ENCODE measurements around the gene PDE4D. TPM values are rescaled to one million over a fixed set of nuclear protein-coding genes. Genes with fewer than 3 reads are reported as not detected.

PDE4D gene
- total RNA-seq, 1 experiment from 2014 or later, result 2.1 TPM

DNA sequence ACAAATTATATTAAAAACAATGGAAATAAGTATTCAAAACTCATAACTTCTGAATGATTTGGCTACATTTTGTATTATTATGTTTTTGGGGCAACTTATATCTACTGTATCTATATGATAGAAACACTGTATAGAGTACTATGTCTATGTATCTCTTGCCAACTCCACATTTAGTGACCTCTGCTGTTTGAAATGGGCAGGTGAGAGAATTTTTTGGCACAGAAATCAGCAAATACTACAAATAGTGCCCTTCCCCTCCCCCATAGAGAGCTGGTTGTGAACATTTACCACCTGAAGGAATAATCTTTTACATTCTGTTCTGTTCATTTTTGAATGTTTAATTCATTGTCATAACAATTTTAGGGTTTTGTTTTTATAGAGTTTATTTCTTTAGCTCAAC, 545.3 kb downstream of the PDE4D start:
- Histone ChIP-seq H3K9me3 (ENCODE audit: control insufficient read depth, low read depth, low read length) (no peaks in the 10 kb centered on the region), H2BK5ac (ENCODE audit: insufficient read length, low read length) (no peak overlapping the region), H2BK15ac (ENCODE audit: low read depth, low read length) (no peak overlapping the region), H3K79me2 (ENCODE audit: insufficient read depth, low read length) (no peaks in the 10 kb centered on the region), H2BK20ac (ENCODE audit: low read depth, low read length, poor library complexity, severe bottlenecking) (no peak overlapping the region), H3K23me2 (ENCODE audit: insufficient read length, low read depth, low read length, poor library complexity, severe bottlenecking) (no peaks in the 10 kb centered on the region), H3K18ac (ENCODE audit: insufficient read length, low read depth, low read length) (no peak overlapping the region), H3K14ac (ENCODE audit: insufficient read depth, low read length) (no peak overlapping the region), H4K20me1 (ENCODE audit: control insufficient read depth, insufficient read depth, insufficient read length) (no peaks in the 10 kb centered on the region), H2AFZ (ENCODE audit: low read length) (no peak overlapping the region), H4K8ac (replicated peaks; ENCODE audit: insufficient read length, low read depth, low read length) (no peak overlapping the region), H2BK120ac (ENCODE audit: low read depth, low read length, poor library complexity, severe bottlenecking) (no peak overlapping the region), H3K23ac (ENCODE audit: insufficient read length, low read depth, low read length) (no peak overlapping the region), H3K27me3 (ENCODE audit: insufficient read depth, low read length) (no peaks in the 10 kb centered on the region), H4K91ac (ENCODE audit: insufficient read length, low read depth, low read length) (no peak overlapping the region), H2BK12ac (ENCODE audit: insufficient read length, low read depth, low read length) (no peak overlapping the region), H3K4ac (ENCODE audit: low read depth, low read length) (no peak overlapping the region), H3T11ph (ENCODE audit: low read length) (no peak overlapping the region), H3K56ac (ENCODE audit: insufficient read length, low read depth, low read length) (no peak overlapping the region), H4K5ac (ENCODE audit: insufficient read length, low read depth, low read length) (no peak overlapping the region), H3K4me1 (ENCODE audit: insufficient read depth, low read length) (no peaks in the 10 kb centered on the region), H2AK5ac (ENCODE audit: insufficient read length, low read length) (no peak overlapping the region), H3K9ac (ENCODE audit: extremely low read depth, insufficient read length, low read length) (no peak overlapping the region), H3K4me2 (ENCODE audit: insufficient read depth, insufficient read length, low read length) (no peak overlapping the region), H3K79me1 (ENCODE audit: insufficient read depth, low read depth, low read length, poor library complexity, severe bottlenecking) (no peaks in the 10 kb centered on the region), H3K27ac (ENCODE audit: insufficient read length, low read depth, low read length) (no peak overlapping the region)
- H3K4me3 Mint-ChIP-seq, result no peak overlapping the region
- peaks cover 3% of the 10 kb centered on the region in 2 experiments; a peak in 1 of 4 replicates for H3K4me1 Mint-ChIP-seq
- TF ChIP-seq, protein P1, sequence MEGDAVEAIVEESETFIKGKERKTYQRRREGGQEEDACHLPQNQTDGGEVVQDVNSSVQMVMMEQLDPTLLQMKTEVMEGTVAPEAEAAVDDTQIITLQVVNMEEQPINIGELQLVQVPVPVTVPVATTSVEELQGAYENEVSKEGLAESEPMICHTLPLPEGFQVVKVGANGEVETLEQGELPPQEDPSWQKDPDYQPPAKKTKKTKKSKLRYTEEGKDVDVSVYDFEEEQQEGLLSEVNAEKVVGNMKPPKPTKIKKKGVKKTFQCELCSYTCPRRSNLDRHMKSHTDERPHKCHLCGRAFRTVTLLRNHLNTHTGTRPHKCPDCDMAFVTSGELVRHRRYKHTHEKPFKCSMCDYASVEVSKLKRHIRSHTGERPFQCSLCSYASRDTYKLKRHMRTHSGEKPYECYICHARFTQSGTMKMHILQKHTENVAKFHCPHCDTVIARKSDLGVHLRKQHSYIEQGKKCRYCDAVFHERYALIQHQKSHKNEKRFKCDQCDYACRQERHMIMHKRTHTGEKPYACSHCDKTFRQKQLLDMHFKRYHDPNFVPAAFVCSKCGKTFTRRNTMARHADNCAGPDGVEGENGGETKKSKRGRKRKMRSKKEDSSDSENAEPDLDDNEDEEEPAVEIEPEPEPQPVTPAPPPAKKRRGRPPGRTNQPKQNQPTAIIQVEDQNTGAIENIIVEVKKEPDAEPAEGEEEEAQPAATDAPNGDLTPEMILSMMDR (conservative IDR thresholded peaks at IDR 0.05), result peak; percentile 39; the same call in 2 of the 3 replicates
- no peak overlapping the region for H3K27ac Mint-ChIP-seq
- no peak for DNase-seq
- no peaks in the 10 kb centered on the region for H3K9me3 Mint-ChIP-seq
- H3K36me3 Mint-ChIP-seq (ENCODE audit: insufficient read depth in 1 of 3, low read depth in 3 of 3), result no peaks in the 10 kb centered on the region
- H3K27me3 Mint-ChIP-seq (ENCODE audit: low read depth), result no peaks in the 10 kb centered on the region
